COLO668 (cell line): ENCODE measurements around the gene ZNF74.
A peak's percentile ranks its signal among the peaks of the same experiment; 100 is the strongest.
"Not testable (repeated sequence)": the region's sequence is repeated elsewhere in the genome, so short reads cannot be mapped to it uniquely, and the experiment has no call there.

Experiments
- DNase-seq: peaks from one replicate; lab custom pipeline; 2025; ENCODE audit not compliant: unreplicated experiment; lab: John Stamatoyannopoulos, UW

ZNF74 gene

DNA sequence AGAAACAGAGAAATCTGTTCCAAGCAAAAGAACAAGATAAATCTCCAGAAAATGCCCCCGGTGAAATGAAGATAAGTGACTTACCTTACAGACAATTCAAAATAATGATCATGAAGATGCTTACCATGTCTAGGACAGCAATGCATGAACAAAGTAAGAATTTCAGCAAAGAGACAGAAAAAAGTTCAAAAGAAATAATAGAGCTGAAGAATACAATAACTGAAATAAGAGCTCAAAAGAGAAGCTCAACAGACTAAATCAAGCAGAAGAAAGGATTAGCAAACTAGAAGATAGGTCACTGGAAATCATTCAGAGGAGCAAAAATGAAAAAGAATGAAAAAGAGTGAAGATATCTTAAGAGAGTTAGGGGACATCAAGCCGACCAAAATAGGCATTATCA lies 19.8 kb upstream of the ZNF74 start:
- DNase-seq = not testable (repeated sequence)

DNA sequence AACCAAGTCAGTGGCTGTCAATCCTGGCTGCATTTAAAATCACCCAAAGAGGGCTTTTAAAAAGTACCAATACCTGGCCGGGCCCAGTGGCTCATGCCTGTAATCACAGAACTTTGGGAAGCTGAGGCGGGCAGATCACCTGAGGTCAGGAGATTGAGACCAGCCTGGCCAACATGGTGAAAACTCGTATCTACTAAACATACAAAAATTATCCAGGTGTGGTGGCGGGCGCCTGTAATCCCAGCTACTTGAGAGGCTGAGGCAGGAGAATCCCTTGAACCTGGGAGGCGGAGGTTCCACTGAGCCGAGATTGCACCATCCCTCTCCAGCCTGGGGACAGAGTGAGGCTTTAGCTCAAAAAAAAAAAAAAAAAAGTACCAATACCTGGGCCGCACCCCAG lies 17.7 kb upstream of the ZNF74 start:
- not testable (repeated sequence) for DNase-seq

- not testable (repeated sequence) for DNase-seq
Measured at GRCh38 chr22:20376983-20377382, 17.0 kb upstream of the ZNF74 start.

DNA sequence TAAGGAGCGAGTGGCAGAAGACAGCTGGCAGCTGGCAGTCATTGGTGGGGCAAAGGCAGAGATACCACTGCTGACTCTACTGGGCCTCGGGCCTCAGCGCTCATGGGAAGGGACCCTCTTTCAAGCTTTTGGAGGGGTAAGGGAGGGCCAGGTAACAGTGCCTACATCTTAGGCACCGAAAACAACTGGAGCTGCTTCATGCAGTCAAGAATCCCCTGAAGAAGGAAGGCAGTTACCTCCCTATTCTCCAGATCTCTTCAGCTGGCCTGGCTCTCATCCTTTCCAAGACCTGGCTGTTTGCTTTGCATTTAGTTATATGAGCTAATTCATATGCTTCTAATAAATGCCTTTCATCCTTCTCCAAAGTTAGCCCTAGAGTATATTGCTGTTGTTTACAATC lies 15.8 kb upstream of the ZNF74 start:
- no peak for DNase-seq

DNA sequence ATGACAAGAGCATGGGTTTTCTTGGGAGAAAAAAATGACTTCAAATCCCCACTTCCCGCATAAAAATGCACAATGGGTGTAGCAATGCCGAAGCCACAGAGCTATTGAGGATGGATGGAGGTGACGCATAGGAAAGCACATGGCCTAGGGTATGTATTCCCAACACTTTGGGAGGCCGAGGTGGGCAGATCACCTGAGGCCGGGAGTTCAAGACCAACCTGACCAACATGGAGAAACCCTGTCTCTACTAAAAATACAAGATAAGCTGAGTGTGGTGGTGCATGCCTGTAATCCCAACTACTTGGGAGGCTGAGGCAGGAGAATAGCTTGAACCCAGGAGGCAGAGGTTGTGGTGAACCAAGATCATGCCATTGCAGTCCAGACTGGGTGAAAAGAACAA lies 15.3 kb upstream of the ZNF74 start:
- DNase-seq = not testable (repeated sequence)

DNA sequence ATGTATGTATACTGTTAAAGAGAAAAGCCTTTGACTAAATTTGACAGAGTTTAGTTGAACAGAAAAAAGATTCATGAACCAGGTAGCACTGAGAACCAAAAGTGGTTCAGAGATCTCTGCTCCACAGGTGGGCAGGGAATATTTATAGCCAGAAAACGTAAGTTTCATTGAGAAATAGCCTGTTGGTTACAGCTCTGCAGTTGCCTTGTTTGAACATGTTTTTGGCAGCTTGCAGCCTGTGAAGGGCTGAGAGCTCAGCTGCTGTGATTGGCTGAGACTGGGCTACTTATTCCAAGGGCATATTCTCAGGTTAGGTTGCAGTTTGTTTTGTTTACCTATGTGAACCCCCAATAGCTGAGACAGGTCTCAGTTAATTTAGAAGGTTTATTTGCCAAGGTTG lies 13.5 kb upstream of the ZNF74 start:
- DNase-seq = no peak

DNA sequence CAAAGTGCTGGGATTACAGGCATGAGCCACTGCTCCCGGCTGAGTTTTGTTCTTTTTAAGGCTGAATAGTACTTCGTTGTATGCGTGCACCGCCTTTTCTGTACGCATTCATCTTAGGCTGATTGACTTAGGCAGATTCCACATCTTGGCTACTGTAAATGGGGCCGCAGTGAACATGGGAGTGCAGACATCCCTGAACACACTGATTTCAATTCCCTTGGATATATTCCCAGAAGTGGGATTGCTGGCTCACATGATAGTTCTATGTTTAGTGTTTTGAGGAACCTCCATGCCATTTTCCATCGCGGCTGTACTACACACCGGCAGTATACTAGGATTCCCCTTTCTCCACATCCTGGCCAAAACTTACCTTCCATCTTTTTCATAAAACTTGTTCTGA lies 10.4 kb upstream of the ZNF74 start:
- DNase-seq = no peak

DNA sequence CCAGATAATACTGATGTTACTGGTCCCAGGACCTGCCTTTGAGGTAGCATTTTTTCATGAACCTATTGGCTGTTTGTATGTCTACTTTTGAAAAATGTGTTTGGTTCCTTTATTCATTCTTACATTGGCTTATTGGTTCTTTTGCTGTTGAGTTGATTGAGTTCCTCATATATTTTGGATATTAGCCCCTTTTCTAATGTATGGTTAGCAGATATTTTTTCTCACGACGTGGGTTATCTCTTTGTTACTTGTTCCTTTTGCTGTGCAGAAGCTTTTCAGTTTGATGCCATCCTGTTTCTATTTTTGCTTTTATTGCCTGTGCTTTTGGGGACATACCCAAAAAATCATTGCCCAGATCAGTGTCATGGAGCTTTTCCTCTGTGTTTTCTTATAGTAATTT lies 9.8 kb upstream of the ZNF74 start:
- no peak for DNase-seq

GRCh38 chr22:20384865-20385264 lies 9.1 kb upstream of the ZNF74 start:
- no peak for DNase-seq

DNA sequence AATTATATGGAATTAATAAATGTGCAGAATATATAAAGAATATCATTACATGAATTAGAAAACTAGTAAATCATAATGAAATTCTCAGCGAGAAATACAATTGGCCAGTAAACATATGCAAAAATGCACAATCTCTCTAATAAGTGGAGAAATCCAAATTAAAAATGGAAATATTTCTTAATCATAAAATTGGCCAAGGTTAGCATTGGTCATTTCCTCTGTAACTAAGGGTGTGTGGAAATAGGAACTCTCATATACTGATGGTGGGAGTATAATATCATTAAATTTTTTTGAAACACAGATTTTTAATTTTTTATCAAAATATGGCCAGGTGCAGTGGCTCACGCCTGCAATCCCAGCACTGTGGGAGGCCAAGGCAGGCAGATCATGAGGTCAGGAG lies 7.6 kb upstream of the ZNF74 start:
- no peak for DNase-seq

DNA sequence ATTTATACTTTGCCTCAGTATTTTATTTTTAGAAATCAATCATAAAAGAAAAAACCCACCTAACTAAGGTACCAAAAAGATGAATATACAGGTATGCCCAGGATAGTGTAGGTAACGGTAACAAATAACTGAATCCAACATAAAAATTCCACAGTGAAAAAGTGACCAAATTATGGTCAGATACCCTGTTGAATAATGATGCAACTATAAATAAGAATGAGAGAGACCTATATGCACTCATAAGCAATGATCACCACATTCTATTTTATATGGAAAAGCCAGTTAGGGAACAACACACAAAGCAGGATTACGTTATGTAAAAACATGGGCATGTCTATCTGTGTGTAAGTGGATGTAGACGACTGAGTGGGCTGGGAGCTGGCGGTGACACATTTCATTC lies 7.0 kb upstream of the ZNF74 start:
- no peak for DNase-seq

DNA sequence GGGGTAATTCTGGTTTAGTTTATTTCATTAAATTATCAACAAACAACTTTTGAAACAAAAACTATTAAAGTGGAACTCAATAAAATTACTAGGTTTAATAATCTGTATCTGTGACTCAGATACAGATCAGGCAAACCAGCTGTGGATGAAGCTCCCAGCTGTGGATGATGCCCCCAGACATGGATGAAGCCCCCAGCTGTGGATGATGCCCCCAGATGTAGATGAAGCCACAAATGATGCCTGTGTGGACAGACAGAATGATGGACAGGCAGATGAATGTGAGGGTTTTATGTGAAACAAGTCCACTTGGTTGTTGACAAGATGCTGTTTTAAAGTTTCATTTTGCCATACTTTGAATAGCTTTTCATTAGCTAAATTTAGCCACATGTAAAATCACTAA lies 5.8 kb upstream of the ZNF74 start:
- no peak for DNase-seq

DNA sequence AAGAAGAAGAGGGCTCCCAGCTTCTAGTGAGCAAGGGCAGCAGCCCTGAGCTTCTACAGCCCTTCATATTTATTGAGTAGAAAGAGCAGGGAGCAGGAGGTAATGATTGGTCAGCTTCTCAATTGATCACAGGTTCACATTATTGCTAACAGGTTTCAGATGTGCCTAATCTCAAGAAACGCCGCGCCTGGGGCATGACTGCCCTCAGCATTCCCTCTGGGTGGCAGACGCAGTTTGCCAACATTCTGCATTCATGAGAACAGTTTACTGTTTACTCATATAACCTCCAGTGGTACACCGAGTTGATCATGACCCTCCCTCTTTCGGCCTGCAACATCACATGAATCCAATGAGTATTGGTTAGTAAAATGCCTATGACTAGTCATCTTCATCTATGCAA lies 4.7 kb upstream of the ZNF74 start:
- DNase-seq = no peak

DNA sequence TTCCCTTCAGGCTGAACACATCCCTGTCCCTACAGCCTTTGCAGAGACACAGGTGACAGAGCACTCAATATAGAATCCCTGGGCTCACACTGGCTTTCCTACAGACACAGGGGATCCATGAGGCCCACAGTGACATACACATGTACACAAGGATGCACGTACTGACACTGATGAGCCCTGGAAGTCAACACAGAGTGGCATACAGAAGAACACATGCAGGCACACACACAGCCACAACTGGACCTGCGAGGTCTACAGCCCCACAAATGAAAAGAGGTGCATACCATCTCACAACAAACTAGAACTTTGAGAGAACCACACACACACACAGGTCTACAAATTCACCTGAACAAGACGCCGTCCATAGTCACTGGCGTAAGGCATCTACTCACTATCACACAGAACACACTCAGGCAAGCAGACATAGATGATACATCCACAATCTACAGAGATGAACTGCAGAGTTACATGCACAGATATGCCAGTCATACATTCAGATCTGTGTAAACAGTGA lies 3.5 kb upstream of the ZNF74 start:
- no peak for DNase-seq

- DNase-seq = no peak
Measured at GRCh38 chr22:20391222-20391621, 2.7 kb upstream of the ZNF74 start.

DNA sequence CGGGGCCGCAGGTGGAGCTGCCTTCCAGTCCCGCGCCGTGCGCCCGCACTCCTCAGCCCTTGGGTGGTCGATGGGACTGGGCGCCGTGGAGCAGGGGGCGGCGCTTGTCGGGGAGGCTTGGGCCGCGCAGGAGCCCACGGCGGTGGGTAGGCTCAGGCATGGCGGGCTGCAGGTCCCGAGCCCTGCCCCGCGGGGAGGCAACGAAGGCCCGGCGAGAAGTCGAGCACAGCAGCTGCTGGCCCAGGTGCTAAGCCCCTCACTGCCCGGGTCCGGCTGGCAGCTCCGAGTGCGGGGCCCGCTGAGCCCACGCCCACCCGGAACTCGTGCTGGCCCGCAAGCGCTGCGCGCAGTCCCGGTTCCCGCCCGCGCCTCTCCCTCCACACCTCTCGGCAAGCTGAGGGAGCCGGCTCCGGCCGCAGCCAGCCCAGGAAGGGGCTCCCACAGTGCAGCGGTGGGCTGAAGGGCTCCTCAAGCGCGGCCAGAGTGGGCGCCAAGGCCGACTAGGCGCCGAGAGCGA lies 1.5 kb upstream of the ZNF74 start:
- not testable (repeated sequence) for DNase-seq

- DNase-seq = no peak
Measured at GRCh38 chr22:20392983-20393704, 807 bp upstream of the ZNF74 start.

- peak; percentile 18 for DNase-seq
Measured at GRCh38 chr22:20395181-20395906, 1.4 kb downstream of the ZNF74 start.

GRCh38 chr22:20395907-20396287 lies 1.9 kb downstream of the ZNF74 start:
- no peak for DNase-seq

GRCh38 chr22:20396639-20397038 lies 2.7 kb downstream of the ZNF74 start:
- no peak for DNase-seq

- DNase-seq = no peak
Measured at GRCh38 chr22:20397498-20397897, 3.5 kb downstream of the ZNF74 start.

DNA sequence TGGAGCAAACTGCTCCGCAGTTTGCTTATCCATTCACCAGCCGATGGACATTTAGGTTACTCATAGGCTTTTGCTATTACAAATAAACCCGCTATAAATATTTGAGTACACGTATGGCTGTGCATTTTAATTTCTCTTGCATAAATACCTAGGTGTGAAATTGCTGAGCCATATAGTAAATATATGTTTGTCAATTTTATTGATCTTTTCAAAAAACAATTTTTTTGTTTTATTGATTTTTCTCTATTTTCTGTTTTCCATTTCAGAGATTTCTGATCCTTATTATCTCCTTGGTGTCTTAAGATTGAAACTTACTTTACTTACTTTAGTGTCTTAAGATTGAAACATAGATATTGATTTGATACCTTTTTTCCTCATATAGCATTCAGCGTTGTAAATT lies 4.5 kb downstream of the ZNF74 start:
- no peak for DNase-seq
